Epithelial cell of esophagus (primary cell): ENCODE data around the gene GRM5.
"Not testable (repeated sequence)": the region's sequence is repeated elsewhere in the genome, so short reads cannot be mapped to it uniquely, and the experiment has no call there.

Source experiments
- DNase-seq: peaks from one replicate; pipeline ENCODE4 v3.0.0; 2010; ENCODE audit warnings: low read depth
- H3K4me3 ChIP-seq: 2 replicates; pipeline ENCODE4 v1.5.1; 2011; ENCODE audit warnings: mild to moderate bottlenecking, low read length, control low read depth
- TF ChIP-seq, protein P1 (sequence below): IDR thresholded peaks from 2 replicates; pipeline ENCODE4 v1.5.1; 2011; ENCODE audit warnings: low read depth, mild to moderate bottlenecking, low read length, control low read depth, inconsistent platforms; ENCODE audit not compliant: insufficient read depth; ENCODE audit errors: missing control alignments

The GRM5 gene

GRCh38 chr11:88972210-88972609, 93.6 kb downstream of the GRM5 start:
- TF ChIP-seq, protein P1, sequence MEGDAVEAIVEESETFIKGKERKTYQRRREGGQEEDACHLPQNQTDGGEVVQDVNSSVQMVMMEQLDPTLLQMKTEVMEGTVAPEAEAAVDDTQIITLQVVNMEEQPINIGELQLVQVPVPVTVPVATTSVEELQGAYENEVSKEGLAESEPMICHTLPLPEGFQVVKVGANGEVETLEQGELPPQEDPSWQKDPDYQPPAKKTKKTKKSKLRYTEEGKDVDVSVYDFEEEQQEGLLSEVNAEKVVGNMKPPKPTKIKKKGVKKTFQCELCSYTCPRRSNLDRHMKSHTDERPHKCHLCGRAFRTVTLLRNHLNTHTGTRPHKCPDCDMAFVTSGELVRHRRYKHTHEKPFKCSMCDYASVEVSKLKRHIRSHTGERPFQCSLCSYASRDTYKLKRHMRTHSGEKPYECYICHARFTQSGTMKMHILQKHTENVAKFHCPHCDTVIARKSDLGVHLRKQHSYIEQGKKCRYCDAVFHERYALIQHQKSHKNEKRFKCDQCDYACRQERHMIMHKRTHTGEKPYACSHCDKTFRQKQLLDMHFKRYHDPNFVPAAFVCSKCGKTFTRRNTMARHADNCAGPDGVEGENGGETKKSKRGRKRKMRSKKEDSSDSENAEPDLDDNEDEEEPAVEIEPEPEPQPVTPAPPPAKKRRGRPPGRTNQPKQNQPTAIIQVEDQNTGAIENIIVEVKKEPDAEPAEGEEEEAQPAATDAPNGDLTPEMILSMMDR, result no peak

GRCh38 chr11:88961621-88962020, 104.2 kb downstream of the GRM5 start:
- not testable (repeated sequence) for H3K4me3 ChIP-seq, DNase-seq

More at GRCh38 chr11:88972210-88972609, 93.6 kb downstream of the GRM5 start:
- H3K4me3 ChIP-seq, result no peak overlapping the region
- DNase-seq, result no peak

GRCh38 chr11:88959857-88960256, 105.9 kb downstream of the GRM5 start:
- H3K4me3 ChIP-seq, DNase-seq: not testable (repeated sequence)

- TF ChIP-seq, protein P1, result no peak
- DNase-seq, result no peak
- no peak overlapping the region for H3K4me3 ChIP-seq
Measured at GRCh38 chr11:88950975-88951374, 114.8 kb downstream of the GRM5 start.

GRCh38 chr11:88948908-88949307, 116.9 kb downstream of the GRM5 start:
- H3K4me3 ChIP-seq, result not testable (repeated sequence)
- DNase-seq, result peak; percentile 75

GRCh38 chr11:88947843-88948572, 117.8 kb downstream of the GRM5 start:
- DNase-seq, H3K4me3 ChIP-seq: not testable (repeated sequence)

DNA sequence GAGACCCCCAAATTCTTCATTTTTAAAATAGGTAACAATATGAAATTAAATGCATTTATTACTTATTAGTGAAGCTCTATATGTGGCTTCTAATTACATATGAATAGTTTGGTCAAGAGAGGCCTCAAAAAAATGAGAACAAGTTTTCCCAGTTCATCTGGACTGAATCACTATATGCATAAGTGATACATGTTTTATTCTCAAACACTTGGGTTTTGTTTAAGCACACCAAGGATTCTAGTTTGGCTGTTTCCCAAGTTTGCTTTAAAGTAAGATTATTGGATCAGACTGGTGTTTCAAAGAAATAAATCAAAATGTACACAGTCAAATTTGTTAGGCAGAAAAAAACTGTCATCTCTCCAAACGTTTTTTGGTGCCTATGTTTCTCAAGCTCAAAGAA, 136.1 kb downstream of the GRM5 start:
- DNase-seq, result peak; percentile 82
- H3K4me3 ChIP-seq, result not testable (repeated sequence)

DNA sequence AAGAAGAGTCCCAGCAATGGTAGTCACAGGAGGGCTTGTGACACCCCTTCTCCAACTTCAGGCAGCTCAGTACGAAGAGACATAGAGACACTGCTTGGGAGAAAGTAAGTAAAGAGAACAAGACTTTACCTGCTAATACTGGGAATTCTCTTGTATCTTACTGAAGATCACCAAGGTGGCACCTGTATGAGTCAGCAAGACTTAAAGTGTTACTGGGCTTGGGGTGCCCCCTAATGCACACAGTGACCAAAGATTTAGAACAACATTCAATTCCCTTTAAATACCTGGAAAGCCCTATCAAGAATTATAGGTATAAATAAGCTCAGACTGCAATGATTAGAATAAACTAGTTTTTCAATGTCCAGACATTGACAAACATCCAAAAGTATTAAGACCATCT, 148.7 kb downstream of the GRM5 start:
- H3K4me3 ChIP-seq, DNase-seq: not testable (repeated sequence)

- no peak for DNase-seq
- TF ChIP-seq, protein P1, result no peak
- H3K4me3 ChIP-seq, result no peak overlapping the region
Measured at GRCh38 chr11:88909500-88909899, 156.3 kb downstream of the GRM5 start.

DNA sequence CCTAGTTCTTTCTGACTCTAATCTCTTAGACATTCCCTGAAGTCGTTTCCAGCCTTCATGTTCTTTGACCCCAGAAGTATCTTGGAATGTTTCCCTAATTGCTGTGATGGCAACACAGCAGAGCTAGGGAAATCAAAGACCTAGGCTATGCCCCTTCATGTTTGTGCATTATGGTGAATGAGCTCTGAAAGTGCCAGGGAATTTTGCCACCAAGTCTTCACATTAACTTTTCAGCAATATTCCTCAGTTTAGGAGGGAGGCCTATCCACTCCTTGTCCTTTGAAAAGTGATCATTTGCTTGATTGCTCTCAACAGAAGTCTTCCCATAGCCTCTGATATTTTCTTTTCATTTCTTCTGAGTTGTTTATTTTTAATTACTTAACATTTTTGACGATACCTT, 164.3 kb downstream of the GRM5 start:
- not testable (repeated sequence) for DNase-seq, H3K4me3 ChIP-seq

- H3K4me3 ChIP-seq, DNase-seq: not testable (repeated sequence)
Measured at GRCh38 chr11:88888855-88889254, 176.9 kb downstream of the GRM5 start.
